ENCODE data around the gene GALNT9.
A peak's percentile ranks its signal among the peaks of the same experiment; 100 is the strongest.
"Not testable (repeated sequence)": the region's sequence is repeated elsewhere in the genome, so short reads cannot be mapped to it uniquely, and the experiment has no call there.

Gene GALNT9

DNA sequence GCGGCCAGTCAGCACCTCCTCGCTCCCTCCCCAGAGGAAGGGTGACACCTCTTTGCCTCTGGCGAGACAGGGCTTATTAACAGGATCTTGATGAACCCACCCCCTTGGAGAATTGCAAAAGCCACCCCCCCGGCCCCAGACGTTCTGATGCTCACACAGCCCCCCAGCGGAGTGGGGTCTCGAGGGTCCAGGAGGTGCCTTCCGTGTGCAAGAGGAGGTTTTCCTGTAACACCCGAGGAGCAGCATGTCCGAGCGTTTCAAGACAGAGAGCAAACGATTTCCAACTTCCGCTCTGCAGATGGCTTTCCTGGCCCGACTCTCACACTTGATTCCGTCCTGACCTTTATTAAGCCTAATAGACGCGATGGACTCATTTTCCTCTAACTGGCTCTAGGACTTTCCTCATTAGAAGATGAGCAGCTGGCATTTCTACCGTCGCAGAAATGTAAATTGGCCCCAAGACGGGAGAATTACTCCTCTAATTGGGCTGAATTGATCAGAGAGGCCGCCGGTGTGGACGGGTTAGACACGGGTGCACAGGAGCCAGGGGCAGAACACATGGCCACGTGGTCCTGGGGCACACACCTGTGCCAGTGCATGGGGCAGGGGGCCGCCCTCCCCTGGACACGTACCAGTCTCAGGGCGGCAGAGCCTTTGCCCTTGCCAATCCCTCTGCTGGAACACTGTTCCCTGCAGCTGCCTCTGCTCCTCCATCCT, 100.8 kb downstream of the GALNT9 start:
- DNase-seq, result no peak

DNA sequence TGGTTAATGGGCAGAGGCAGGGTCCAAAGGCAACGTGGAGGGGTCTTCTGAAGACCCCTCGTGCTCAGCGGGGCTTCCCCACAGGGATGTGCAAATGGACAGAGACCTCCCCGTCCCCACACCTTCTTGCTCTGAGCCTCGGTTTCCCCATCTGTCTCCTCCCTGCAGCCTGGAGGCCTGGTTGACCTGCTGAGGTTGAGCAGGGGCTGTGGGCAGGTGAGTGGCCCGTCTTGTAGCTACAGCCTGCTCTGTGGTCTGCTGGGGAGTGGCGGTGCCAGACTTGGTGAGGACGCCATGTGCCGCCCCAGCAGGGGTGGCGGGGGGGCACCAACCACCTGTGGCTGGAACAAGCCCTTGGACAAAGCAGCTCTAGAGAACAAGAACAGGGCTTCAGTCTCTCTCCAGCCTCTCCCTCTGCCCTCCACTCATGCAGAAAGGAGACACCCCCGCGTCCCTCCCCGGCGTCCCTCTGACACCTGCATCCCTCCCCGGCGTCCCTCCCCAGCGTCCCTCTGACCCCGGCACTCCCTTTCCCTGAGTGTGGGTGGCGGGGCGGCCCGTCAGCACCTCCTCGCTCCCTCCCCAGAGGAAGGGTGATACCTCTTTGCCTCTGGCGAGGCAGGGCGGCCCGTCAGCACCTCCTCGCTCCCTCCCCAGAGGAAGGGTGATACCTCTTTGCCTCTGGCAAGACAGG, 101.5 kb downstream of the GALNT9 start:
- no peak for DNase-seq

DNA sequence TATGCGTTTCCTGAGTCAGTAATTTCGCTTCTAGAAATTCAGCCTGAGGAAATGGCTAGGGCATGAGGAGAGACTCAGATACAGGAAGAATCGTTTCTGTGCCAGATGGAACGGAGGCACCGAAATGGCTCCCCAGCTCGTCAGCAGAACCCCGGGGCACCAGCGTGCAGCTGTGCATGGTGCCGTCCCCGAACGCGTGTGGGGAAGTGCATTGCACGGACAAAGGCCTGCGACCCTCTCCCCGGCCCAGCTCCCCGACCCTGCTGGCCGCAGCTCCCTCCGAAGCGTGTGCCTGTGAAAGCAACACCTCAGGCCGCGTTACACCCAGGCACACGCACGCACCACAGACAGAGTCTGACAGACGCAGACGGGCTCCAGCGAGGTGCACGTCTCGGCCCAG, 102.3 kb downstream of the GALNT9 start:
- DNase-seq, result no peak

DNA sequence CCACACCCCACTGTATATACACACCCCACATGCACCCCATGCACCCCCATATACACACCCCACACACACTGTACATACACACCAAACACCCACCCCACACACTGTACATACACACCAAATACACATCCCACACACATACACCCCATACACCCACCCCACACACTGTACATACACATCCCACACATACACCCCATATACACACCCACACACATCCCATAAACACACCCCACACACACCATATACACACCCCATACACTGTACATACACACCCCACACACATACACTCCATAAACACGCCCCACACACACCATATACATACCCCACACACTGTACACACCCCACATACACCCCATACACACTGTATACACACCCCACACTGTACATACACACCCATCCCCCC, 102.8 kb downstream of the GALNT9 start:
- no peak for DNase-seq

DNA sequence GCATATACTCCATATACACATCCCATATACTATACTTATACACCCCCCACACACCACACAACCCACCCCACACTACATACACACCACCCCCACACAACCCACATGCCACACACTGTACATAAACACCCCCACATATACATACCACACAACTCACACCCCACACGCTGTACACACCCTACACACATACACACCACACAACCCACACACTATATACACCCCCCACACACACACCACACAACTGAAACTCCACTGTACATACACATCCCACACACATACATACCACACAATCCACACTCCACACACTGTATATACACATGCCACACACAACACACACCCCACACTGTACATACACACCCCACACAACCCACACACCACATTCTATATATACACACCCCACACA, 104.2 kb downstream of the GALNT9 start:
- no peak for DNase-seq

DNA sequence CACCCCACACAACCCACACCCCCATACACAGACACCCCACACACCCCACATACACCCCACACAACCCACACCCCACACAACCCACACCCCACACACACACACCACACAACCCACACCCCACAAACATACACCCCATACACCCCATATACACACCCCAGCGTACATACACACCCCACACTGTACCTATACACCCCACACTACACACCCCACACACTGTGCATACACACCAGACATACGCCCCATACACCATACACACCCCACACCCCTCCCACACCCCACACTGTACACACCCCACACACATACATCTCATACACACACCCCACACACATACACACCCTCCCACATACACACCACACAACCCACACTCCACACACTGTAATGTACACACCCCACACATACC, 104.9 kb downstream of the GALNT9 start:
- DNase-seq, result no peak

DNA sequence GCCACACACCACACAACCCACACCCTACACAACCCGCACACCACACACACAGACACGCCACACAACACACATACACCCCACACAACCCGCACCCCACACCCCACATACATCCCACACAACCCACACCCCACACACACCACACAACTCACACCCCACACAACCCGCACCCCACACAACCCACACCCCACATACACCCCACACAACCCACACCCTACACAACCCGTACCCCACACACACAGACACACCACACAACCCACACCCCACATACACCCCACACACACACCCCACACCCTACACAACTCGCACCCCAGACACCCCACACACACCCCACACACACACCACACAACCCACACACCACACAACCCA, 106.6 kb downstream of the GALNT9 start:
- DNase-seq, result no peak

DNA sequence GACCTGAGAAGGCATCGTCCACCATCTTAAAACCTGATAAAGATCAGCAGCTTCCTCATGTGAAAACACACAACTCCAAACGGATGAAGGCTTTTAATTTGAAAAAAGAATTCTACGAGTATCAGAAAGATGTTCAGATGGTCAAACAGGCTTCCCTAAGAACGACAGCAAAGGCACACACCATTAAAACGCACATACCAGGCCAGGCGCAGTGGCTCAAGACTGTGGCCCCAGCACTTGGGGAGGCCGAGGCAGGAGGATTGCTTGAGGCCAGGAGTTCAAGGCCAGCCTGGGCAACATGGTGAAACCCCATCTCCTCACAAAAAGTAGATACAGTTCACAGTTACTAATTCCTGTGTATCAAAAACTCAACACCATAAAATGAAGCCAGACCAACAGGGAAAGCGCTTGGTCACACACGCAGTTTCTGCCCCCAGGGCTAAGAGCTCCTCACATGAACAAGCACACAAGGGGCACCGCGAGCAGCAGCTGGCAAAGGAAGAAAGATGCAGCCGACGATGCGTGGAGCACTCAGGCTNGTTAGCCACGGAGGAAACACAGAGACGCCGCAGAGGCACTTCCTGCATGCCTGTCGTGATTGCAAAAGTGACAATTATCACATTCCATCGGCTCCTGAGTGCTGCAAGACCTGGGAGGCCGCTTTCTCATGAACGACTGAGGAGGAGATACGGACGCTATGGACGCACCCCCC, 107.1 kb downstream of the GALNT9 start:
- DNase-seq, result peak; percentile 98

DNA sequence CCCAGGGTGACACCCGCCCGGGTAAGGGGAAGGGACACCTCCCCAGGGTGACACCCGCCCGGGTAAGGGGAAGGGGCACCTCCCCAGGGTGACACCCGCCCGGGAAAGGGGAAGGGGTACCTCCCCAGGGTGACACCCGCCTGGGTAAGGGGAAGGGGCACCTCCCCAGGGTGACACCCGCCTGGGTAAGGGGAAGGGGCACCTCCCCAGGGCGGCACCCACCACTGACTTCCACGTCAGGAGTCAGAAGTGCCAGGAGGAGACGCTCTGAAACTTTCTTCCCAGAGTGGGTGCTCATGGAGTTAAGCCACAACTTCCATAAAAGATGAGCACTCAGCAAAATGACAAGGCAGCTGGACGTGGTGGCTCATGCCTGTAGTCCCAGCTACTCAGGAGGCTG, 109.6 kb downstream of the GALNT9 start:
- DNase-seq, result not testable (repeated sequence)

DNA sequence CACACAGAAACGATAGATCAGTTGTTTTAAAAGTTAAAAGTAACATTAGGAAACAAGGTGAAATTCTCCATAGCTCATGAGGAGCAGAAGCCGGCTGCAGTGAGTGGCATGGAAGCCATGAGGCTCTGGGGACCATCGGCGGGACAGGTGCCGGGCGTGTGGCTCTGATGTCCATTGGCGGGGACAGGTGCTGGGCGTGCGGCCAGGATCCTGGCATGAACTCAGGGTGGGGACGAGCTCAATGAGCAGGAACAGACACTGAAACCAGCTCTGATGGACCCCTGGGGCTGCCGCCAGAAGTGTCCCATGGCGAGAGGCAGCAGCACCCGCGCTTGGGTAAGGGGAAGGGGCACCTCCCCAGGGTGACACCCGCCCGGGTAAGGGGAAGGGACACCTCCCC, 110.1 kb downstream of the GALNT9 start:
- DNase-seq, result peak; percentile 32

DNA sequence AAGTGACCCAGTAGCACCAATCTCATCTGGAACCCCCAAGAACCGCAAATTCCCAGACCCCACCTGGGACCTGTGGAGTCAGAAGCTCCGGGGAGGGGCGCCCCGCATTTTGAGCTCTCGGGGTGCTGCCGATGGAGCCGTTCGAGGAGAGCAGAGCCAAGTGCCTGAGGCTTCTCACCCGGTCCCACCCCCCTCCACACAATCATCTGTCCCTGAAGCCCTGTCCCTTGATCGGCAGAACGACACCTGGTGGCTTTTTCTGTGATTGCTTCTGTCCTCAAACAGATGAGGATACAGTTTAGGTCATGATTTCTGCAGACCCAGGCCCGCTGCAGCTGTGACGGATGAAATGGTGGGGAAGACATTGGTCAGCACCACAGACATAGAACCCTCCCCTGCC, 110.5 kb downstream of the GALNT9 start:
- peak; percentile 35 for DNase-seq

DNA sequence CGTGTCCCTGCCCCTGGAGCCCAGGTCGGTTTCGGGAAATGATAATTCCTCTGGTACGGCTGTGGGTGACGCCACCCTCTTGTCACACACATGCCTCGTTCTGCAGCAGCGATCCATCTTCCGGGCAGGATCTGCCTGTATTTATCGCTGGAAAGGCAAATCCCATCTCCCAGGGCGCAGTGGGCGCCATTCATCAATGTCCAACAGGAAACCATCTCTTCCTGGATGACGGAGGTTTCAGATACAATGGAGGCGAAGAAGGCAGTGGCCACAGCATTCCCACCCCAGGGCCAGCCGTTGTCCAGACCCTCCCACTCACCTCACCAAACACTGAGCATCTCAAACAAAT, 110.9 kb downstream of the GALNT9 start:
- no peak for DNase-seq

DNA sequence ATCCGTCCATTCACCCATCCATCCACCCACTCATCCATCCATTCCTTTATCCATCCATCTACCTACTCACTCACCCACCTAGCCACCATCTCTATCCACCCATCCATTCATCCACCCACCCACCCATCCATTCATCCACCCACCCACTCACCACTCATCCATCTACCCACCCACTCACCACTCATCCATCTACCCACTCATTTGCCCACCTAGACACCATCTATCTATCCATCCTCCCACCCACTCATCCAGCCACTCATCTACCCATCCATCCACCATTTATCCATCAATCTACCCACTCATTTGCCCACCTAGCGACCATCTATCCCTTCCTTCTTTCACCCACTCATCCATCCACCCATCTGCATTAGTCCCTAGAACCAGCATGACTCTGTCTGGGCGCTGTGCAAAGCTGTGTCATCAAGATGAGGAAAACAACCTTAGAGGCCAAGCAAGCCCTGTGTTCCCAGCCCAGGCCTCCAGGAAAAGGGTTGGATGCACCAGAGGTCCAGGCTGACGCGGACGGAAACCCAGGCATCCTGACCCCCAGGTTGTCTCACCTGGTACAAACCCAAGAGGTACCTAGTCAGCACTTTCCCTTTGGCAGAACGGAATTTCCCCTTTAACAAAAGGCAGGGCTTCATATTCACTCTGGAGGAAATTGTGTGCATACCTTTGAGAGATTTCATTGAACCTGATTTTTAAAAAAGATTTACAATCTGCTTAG, 111.4 kb downstream of the GALNT9 start:
- no peak for DNase-seq

DNA sequence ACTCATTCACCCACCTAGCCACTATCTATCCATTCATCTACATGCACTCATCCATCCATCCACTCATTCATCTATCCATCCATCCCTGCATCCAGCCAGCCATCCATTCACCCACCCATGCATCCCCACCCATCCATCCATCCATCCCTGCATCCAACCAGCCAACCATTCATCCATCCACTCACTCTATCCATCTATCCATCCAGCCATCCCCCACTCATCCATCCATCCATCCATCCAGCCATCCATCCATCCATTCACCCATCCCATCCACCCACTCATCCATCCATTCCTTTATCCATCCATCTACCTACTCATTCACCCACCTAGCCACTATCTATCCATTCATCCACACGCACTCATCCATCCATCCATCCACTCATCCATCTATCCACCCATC, 112.0 kb downstream of the GALNT9 start:
- no peak for DNase-seq

DNA sequence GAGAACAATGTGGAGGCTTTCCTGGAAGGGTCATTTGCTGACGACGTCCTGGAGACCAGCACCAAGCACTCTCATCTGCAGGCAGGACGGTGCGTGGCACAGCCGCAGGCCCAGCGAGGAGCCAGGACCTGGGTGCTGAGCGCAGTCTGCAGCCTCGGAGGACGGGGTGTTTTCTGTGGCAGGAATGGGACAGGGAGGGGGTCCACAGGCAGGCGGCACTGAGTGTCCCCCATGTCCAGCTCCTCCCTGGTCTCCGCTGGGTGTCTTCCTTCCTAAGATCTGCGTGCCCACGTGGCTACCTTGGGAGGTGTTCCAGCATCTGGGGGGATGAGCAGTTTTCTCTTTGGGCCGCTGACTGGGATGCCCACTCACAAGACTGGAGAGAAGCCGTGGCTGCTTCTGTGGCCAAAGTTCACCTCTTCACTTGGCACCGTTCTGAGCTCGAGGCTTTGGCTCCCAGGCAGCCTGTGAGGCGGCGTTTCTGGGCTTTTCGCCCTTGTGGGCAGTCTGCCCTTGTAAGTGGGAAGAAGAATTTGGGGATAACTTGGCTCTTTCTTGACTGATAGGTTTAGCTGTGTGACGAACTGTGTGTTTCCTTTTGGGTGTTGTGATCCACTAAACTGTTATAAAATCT, 112.9 kb downstream of the GALNT9 start:
- no peak for DNase-seq

DNA sequence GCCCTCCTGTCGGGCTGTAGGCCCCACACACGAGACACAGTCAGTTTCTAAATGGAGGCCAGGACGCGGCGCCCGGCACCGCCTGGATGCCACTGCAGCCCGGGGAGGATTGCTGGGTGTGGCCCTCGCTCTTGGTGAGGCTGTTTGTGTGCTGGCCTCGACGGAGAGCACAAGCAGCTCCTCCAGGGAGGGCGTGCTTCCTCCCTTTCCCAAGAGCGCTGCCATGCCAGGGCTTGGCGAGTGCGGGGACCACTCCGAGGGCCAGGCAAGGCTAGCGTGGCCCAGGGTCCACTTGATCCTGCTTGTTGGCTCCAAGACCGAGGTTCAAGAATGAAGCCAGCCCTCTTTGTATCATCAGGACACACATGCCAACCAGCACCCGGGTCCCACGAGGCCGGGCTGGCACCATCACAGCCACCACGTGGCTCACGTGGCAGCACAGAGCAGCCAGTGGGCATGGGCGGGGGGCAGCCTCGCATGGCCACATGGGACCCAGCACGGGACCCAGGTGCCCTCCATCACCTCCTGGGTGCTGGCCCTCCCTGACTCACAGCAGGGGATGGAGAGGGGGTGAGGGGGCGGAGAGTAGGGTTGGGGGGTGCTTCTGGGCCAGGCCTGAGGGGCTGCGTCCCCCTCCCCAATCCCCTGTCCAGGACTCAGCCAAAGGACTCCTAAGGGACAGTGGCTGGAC, 113.9 kb downstream of the GALNT9 start:
- no peak for DNase-seq

DNA sequence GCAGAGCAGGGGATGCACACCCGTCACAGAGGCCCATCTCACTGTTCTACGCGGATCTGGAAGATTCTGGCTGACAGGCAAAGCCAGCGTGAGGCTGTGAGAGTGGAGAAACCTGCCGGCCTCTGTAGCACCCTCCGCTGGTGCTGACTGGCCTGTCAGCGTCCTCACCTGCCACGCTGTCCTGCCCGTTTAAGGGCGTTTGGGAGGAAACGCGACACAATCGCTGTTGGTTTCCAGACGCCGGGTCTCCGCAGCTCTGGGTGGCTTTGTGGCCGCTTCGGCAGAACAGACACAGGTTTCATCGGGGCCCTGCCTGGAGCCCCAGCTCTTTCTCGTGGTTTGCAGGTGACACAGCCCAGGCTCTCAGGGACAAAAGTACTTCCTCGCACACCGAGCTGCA, 114.5 kb downstream of the GALNT9 start:
- no peak for DNase-seq

DNA sequence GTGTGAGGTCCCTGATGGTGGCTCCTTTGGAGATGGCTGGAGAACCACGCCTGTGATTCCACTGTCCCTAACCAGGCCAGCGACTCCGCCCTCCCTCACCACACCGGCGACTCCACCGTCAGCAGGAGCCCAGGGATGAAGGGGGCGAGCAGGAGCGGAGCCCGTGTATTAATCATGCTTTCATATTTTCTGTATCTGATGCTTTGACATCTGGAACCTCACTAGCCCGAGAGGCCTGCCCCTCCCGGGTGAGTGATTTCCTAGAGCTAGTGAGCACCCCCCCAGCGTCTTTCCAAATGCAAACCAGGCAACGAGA, 115.3 kb downstream of the GALNT9 start:
- DNase-seq, result no peak

DNA sequence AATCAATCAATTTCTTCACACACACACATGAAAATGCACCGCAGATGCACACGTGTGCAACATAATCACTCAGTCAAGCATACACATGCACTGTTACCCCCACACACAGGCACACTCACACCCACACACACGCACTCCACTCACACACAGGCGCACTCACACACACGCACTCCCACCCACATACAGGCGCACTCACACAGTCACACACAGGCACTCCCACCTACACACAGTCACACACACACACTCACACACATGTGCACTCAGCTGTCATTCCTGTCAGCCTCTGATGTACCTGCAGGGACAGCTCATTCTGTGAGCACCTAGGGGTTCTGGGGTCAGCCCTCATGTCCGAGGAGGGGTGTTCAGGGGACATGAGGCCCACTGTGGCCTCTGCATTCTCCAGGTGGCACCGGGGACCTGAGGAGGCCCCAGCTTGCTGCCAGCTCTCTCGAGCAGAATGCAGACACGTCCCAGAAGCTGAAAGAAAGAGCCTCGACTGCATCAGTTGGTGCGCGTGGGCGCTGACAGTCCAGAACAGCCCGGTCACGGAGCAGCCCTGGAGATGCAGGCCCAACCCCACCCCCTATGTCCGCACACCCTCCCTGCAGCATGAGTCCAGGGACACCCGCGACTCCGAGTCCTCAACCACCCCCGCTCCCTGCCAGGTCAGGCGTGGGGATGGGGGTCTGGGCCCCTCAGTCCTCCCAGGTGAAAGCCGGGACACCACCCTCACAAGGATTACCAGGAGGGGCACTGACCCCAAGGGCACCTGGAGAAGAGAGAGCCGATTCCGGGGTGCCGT, 115.8 kb downstream of the GALNT9 start:
- no peak for DNase-seq

DNA sequence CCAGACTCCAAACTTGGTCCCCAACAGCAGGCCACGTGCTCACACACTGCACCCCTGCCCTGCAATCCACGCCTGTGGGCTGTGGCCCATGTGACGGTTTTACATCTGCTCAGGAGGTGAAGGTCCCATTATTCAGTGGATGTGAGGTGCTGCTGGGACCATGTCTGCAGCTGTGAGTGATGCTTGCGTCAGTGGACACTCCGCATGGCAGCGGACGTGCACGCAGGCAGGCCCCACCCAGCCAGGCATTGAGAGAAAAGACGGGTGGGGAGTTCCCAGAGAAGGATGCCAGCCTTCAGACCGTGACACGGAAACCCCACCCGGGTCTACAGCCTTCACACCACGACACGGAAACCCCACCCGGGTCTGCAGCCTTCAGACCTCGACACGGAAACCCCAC, 117.6 kb downstream of the GALNT9 start:
- DNase-seq, result no peak

DNA sequence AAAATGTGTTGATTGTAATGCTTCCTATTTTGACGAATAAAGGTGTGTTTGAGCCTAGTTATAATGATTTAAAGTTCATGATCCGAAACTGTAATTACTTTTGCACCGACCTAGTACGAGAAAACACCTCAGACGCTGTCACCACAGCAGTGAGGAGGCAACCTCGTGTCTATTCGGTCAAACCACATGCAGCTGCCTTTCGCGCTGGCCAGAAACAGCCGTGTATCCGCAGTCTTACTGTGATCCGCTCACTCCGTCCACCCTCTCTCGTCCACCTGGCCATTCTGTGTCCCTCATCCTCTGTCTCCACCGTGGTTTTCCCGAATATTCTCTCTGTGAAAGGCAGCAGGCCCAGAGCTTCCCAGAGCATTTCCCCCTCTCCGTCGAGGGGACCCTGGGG, 118.1 kb downstream of the GALNT9 start:
- DNase-seq, result no peak
